ENCODE data around the gene PPIC. TPM values are rescaled to one million over a fixed set of nuclear protein-coding genes. Genes with fewer than 3 reads are reported as not detected.

The PPIC gene
- total and polyA plus RNA-seq, 2 experiments from 2014 or later: 116 to 244 TPM

GRCh38 chr5:123039673-123040072 lies 3.1 kb upstream of the PPIC start:
- no peaks in the 10 kb centered on the region for H3K36me3 ChIP-seq (ENCODE audit: low read depth)
- DNase-seq: no peak
- no peak overlapping the region for H2AFZ ChIP-seq
- H3K27me3 ChIP-seq (replicated peaks; ENCODE audit: insufficient read depth): no peaks in the 10 kb centered on the region
- no peaks in the 10 kb centered on the region for H4K20me1 ChIP-seq (ENCODE audit: insufficient read depth)
- H3K9me3 ChIP-seq (ENCODE audit: low read depth): no peaks in the 10 kb centered on the region
- peaks cover 3% of the 10 kb centered on the region; the same call in 1 of the 2 replicates for H3K79me2 ChIP-seq (ENCODE audit: insufficient read depth)
- in situ Hi-C loops (cut with MboI): loop anchor here (10.0 kb wide), 1 partner anchor 115 kb away; no protein-coding TSS in a partner anchor
- H3K27ac ChIP-seq: no peak overlapping the region
- H3K4me3 ChIP-seq: no peak overlapping the region
- no peak overlapping the region for H3K9ac ChIP-seq
- H3K9me2 ChIP-seq (ENCODE audit: insufficient read depth): no peaks in the 10 kb centered on the region
- peaks cover 16% of the 10 kb centered on the region for H3F3A ChIP-seq (ENCODE audit: insufficient read depth)
- no peak for TF ChIP-seq EZH2phosphoT487 (IDR thresholded peaks at IDR 0.05; ENCODE audit: insufficient read depth, low read depth)
- no peak for TF ChIP-seq EZH2 (IDR thresholded peaks at IDR 0.05; ENCODE audit: insufficient read depth, poor library complexity, severe bottlenecking)
- no peak overlapping the region for H3K4me2 ChIP-seq (ENCODE audit: unreplicated experiment)
- H3K4me1 ChIP-seq (ENCODE audit: insufficient read depth): peaks cover 7% of the 10 kb centered on the region; the same call in 1 of the 2 replicates

GRCh38 chr5:123037104-123037418 lies 536 bp upstream of the PPIC start:
- in situ Hi-C loops (cut with MboI): loop anchor here (10.0 kb wide), 1 partner anchor 118 kb away; no protein-coding TSS in a partner anchor
- Histone ChIP-seq H3K36me3 (ENCODE audit: low read depth) (no peaks in the 10 kb centered on the region), H3K9me2 (ENCODE audit: insufficient read depth) (no peaks in the 10 kb centered on the region), H3K79me2 (ENCODE audit: insufficient read depth) (peaks cover 15% of the 10 kb centered on the region; the same call in 1 of the 2 replicates), H3K4me2 (ENCODE audit: unreplicated experiment) (peak overlapping the region; percentile 70), H3K4me1 (ENCODE audit: insufficient read depth) (peaks cover 7% of the 10 kb centered on the region; the same call in 1 of the 2 replicates), H3K27me3 (replicated peaks; ENCODE audit: insufficient read depth) (no peaks in the 10 kb centered on the region), H2AFZ (peak overlapping the region; percentile 92), H3K9ac (peak overlapping the region; percentile 79), H3K4me3 (peak overlapping the region; percentile 91), H3K27ac (peak overlapping the region; percentile 70), H3K9me3 (ENCODE audit: low read depth) (no peaks in the 10 kb centered on the region), H3F3A (ENCODE audit: insufficient read depth) (peaks cover 17% of the 10 kb centered on the region), H4K20me1 (ENCODE audit: insufficient read depth) (no peaks in the 10 kb centered on the region)
- 1 to 2% methylated on average over 11 of the region's 11 CpGs for WGBS, 2 experiments (ENCODE audit: low coverage in 1 of 2, low lambda C conversion rate in 2 of 2, missing lambda C conversion rate in 2 of 2)
- no peak for TF ChIP-seq EZH2 (IDR thresholded peaks at IDR 0.05; ENCODE audit: insufficient read depth, poor library complexity, severe bottlenecking)
- TF ChIP-seq EZH2phosphoT487 (IDR thresholded peaks at IDR 0.05; ENCODE audit: insufficient read depth, low read depth): no peak
- DNase-seq: no peak

- H3K4me2 ChIP-seq (ENCODE audit: unreplicated experiment): peak overlapping the region; percentile 70
- peak overlapping the region; percentile 91 for H3K4me3 ChIP-seq
- H4K20me1 ChIP-seq (ENCODE audit: insufficient read depth): no peaks in the 10 kb centered on the region
- in situ Hi-C loops (cut with MboI): loop anchor here (10.0 kb wide), 1 partner anchor 119 kb away; no protein-coding TSS in a partner anchor
- no peak for TF ChIP-seq EZH2phosphoT487 (IDR thresholded peaks at IDR 0.05; ENCODE audit: insufficient read depth, low read depth)
- no peak for TF ChIP-seq EZH2 (IDR thresholded peaks at IDR 0.05; ENCODE audit: insufficient read depth, poor library complexity, severe bottlenecking)
- no peaks in the 10 kb centered on the region for H3K9me2 ChIP-seq (ENCODE audit: insufficient read depth)
- peak overlapping the region; percentile 70 for H3K27ac ChIP-seq
- H3K36me3 ChIP-seq (ENCODE audit: low read depth): no peaks in the 10 kb centered on the region
- 0 to 2% methylated on average over 17 to 23 of the region's 40 CpGs for WGBS, 2 experiments (ENCODE audit: low coverage in 1 of 2, low lambda C conversion rate in 2 of 2, missing lambda C conversion rate in 2 of 2)
- H2AFZ ChIP-seq: peak overlapping the region; percentile 92
- H3K4me1 ChIP-seq (ENCODE audit: insufficient read depth): peaks cover 7% of the 10 kb centered on the region; the same call in 1 of the 2 replicates
- DNase-seq: peak; percentile 75
- peak overlapping the region; percentile 79 for H3K9ac ChIP-seq
- no peaks in the 10 kb centered on the region for H3K27me3 ChIP-seq (replicated peaks; ENCODE audit: insufficient read depth)
- peaks cover 15% of the 10 kb centered on the region; the same call in 1 of the 2 replicates for H3K79me2 ChIP-seq (ENCODE audit: insufficient read depth)
- H3K9me3 ChIP-seq (ENCODE audit: low read depth): no peaks in the 10 kb centered on the region
- peaks cover 17% of the 10 kb centered on the region for H3F3A ChIP-seq (ENCODE audit: insufficient read depth)
Measured at GRCh38 chr5:123035918-123036390, 571 bp downstream of the PPIC start.

- H3K79me2 ChIP-seq (ENCODE audit: insufficient read depth): peaks cover 20% of the 10 kb centered on the region; the same call in 1 of the 2 replicates
- no peaks in the 10 kb centered on the region for H3K9me3 ChIP-seq (ENCODE audit: low read depth)
- H2AFZ ChIP-seq: peak overlapping the region; percentile 92
- no peaks in the 10 kb centered on the region for H3K36me3 ChIP-seq (ENCODE audit: low read depth)
- in situ Hi-C loops (cut with MboI): loop anchor here (10.0 kb wide), 1 partner anchor 119 kb away; no protein-coding TSS in a partner anchor
- H3K4me2 ChIP-seq (ENCODE audit: unreplicated experiment): peak overlapping the region; percentile 70
- peak overlapping the region; percentile 79 for H3K9ac ChIP-seq
- H3K4me3 ChIP-seq: peak overlapping the region; percentile 91
- no peak for TF ChIP-seq EZH2phosphoT487 (IDR thresholded peaks at IDR 0.05; ENCODE audit: insufficient read depth, low read depth)
- TF ChIP-seq EZH2 (IDR thresholded peaks at IDR 0.05; ENCODE audit: insufficient read depth, poor library complexity, severe bottlenecking): no peak
- H3F3A ChIP-seq (ENCODE audit: insufficient read depth): peaks cover 17% of the 10 kb centered on the region
- H3K4me1 ChIP-seq (ENCODE audit: insufficient read depth): peaks cover 7% of the 10 kb centered on the region; the same call in 1 of the 2 replicates
- WGBS, 2 experiments (ENCODE audit: low coverage in 1 of 2, low lambda C conversion rate in 2 of 2, missing lambda C conversion rate in 2 of 2): 2 to 3% methylated on average over 21 to 27 of the region's 27 CpGs
- peak overlapping the region; percentile 70 for H3K27ac ChIP-seq
- no peaks in the 10 kb centered on the region for H3K9me2 ChIP-seq (ENCODE audit: insufficient read depth)
- DNase-seq: peak; percentile 81
- no peaks in the 10 kb centered on the region for H3K27me3 ChIP-seq (replicated peaks; ENCODE audit: insufficient read depth)
- no peaks in the 10 kb centered on the region for H4K20me1 ChIP-seq (ENCODE audit: insufficient read depth)
Measured at GRCh38 chr5:123035360-123035917, 1.1 kb downstream of the PPIC start.

Measured in GM23248 (cell line).